Measurements from ENCODE around the gene TAS2R19.
"Not testable (repeated sequence)": the region's sequence is repeated elsewhere in the genome, so short reads cannot be mapped to it uniquely, and the experiment has no call there.

Gene TAS2R19, protein sequence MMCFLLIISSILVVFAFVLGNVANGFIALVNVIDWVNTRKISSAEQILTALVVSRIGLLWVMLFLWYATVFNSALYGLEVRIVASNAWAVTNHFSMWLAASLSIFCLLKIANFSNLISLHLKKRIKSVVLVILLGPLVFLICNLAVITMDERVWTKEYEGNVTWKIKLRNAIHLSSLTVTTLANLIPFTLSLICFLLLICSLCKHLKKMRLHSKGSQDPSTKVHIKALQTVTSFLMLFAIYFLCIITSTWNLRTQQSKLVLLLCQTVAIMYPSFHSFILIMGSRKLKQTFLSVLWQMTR

GRCh38 chr12:11022520-11022919 lies at the start of gene TAS2R19:
TSS of gene TAS2R19 (minus strand) at chr12:11022620. CDS start at chr12:11022571, 49 bp downstream.
- TF ChIP-seq CTCF (IDR thresholded peaks at IDR 0.05; ENCODE audit: insufficient read depth, low read depth, low read length, missing control alignments), result no peak
- no peak for DNase-seq (ENCODE audit: low read depth)
- H3K4me3 ChIP-seq (ENCODE audit: low read length), result no peak within 1 kb of the TSS

DNA sequence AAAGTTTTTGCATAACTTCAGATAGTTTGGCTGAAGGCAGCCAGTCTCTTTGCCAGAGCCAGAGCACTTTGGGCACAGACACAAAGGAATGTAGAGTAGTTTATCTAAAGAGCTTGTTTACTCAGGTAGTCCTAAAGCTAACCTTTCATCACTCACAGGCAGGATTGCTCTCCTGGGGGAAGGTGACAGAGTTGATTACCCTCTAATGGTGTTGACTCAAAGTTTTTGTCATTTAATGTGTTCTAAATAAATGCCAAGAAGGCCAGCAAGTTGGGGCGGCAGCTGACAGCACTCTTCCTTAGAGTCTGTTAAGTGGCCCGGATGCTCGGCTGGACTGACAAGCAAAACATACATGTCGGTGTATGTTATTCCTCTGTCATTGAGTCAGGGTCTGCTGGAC lies 49.0 kb upstream of the TAS2R19 start:
- no peak overlapping the region for H3K4me3 ChIP-seq (ENCODE audit: low read length)
- no peak for TF ChIP-seq CTCF (IDR thresholded peaks at IDR 0.05; ENCODE audit: insufficient read depth, low read depth, low read length, missing control alignments)
- no peak for DNase-seq (ENCODE audit: low read depth)

GRCh38 chr12:11070999-11071398 lies 48.6 kb upstream of the TAS2R19 start:
- no peak for TF ChIP-seq CTCF (IDR thresholded peaks at IDR 0.05; ENCODE audit: insufficient read depth, low read depth, low read length, missing control alignments)

GRCh38 chr12:11069854-11070365 lies 47.5 kb upstream of the TAS2R19 start:
- TF ChIP-seq CTCF (IDR thresholded peaks at IDR 0.05; ENCODE audit: insufficient read depth, low read depth, low read length, missing control alignments), result no peak
- no peak overlapping the region for H3K4me3 ChIP-seq (ENCODE audit: low read length)
- no peak for DNase-seq (ENCODE audit: low read depth)

More at GRCh38 chr12:11070999-11071398, 48.6 kb upstream of the TAS2R19 start:
- DNase-seq (ENCODE audit: low read depth), result no peak
- H3K4me3 ChIP-seq (ENCODE audit: low read length), result no peak overlapping the region

GRCh38 chr12:11067514-11067913 lies 45.1 kb upstream of the TAS2R19 start:
- TF ChIP-seq CTCF (IDR thresholded peaks at IDR 0.05; ENCODE audit: insufficient read depth, low read depth, low read length, missing control alignments), result no peak

GRCh38 chr12:11062194-11062593 lies 39.8 kb upstream of the TAS2R19 start, which contains the start of gene TAS2R46:
TSS of gene TAS2R46 (minus strand) at chr12:11062294. CDS start at chr12:11062294, 0 bp downstream.
- H3K4me3 ChIP-seq (ENCODE audit: low read length); DNase-seq (ENCODE audit: low read depth): not testable (repeated sequence)

More at GRCh38 chr12:11067514-11067913, 45.1 kb upstream of the TAS2R19 start:
- no peak overlapping the region for H3K4me3 ChIP-seq (ENCODE audit: low read length)
- peak; percentile 12 for DNase-seq (ENCODE audit: low read depth)

DNA sequence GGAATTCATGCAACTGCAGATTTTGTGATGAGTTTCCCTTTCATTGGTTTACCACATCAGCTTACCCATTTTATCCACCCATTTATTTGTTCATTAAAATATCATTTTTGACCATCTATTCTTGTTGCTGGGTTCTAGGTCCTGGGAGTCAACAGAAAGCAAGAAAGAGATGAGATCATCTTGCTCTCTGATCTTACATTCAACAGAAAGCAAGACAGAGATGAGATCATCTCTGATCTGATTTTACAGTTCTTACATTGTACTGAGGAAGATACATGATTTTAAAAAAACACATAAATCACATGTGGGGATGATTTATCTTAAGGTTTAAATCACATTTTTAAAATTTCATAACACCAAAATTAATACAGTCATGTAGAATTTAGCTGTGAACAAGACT lies 37.4 kb upstream of the TAS2R19 start:
- TF ChIP-seq CTCF (IDR thresholded peaks at IDR 0.05; ENCODE audit: insufficient read depth, low read depth, low read length, missing control alignments), result no peak
- no peak overlapping the region for H3K4me3 ChIP-seq (ENCODE audit: low read length)
- DNase-seq (ENCODE audit: low read depth), result peak; percentile 14

Data from epithelial cell of esophagus (primary cell).